Measurements from ENCODE around the gene PLPP2.
"Not testable (repeated sequence)": the region's sequence is repeated elsewhere in the genome, so short reads cannot be mapped to it uniquely, and the experiment has no call there.

The PLPP2 gene

DNA sequence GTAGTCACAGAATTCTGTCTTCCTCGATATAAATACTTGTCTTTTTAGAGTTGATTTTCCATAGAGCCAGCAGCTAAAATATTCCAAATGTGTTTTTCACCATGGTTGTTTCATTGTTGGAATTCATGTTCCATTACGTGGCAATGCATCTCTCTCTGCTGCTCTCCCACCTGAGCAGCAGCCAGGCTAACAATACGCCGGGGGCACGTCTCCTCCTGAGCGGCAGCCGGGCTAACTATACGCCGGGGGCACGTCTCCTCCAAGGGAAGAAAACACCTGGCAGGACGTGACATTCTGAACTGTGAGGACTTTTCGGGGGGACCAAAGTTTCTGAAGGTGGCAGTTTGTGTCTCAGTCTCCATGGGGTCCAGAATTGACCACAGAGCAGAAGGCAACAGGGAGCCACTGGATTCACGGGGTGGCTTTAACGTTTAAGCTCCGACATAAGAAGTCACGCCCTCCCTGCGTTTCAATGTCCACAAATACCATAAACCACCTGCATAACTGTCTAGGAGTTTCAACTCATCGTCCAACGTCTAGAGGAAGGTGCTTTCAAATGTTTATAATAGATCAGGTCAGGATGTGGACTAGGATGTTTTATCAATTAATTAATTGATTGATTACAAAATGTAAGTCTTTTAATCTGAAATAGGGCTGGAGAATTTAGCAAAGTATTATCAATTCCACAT, 15.1 kb downstream of the PLPP2 start:
- TF ChIP-seq, protein P1, sequence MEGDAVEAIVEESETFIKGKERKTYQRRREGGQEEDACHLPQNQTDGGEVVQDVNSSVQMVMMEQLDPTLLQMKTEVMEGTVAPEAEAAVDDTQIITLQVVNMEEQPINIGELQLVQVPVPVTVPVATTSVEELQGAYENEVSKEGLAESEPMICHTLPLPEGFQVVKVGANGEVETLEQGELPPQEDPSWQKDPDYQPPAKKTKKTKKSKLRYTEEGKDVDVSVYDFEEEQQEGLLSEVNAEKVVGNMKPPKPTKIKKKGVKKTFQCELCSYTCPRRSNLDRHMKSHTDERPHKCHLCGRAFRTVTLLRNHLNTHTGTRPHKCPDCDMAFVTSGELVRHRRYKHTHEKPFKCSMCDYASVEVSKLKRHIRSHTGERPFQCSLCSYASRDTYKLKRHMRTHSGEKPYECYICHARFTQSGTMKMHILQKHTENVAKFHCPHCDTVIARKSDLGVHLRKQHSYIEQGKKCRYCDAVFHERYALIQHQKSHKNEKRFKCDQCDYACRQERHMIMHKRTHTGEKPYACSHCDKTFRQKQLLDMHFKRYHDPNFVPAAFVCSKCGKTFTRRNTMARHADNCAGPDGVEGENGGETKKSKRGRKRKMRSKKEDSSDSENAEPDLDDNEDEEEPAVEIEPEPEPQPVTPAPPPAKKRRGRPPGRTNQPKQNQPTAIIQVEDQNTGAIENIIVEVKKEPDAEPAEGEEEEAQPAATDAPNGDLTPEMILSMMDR (conservative IDR thresholded peaks at IDR 0.05; ENCODE audit: low read depth, low read length): no peak
- Histone ChIP-seq H2AFZ (ENCODE audit: low read depth) (no peak overlapping the region), H3K27me3 (ENCODE audit: insufficient read depth, low read depth) (peaks cover 47% of the 10 kb centered on the region; the same call in 1 of the 2 replicates), H3K27ac (no peak overlapping the region), H3K9ac (no peak overlapping the region), H4K20me1 (ENCODE audit: insufficient read depth) (no peaks in the 10 kb centered on the region), H3K4me2 (no peak overlapping the region), H3K4me1 (ENCODE audit: low read depth, poor library complexity, severe bottlenecking) (no peaks in the 10 kb centered on the region), H3K36me3 (ENCODE audit: insufficient read depth) (no peaks in the 10 kb centered on the region), H3K4me3 (IDR thresholded peaks at IDR 0.05; ENCODE audit: insufficient read depth, low read depth, low read length) (no peak overlapping the region), H3K79me2 (ENCODE audit: insufficient read depth, low read depth) (no peaks in the 10 kb centered on the region)

GRCh38 chr19:275000-275399, 16.2 kb downstream of the PLPP2 start:
- Histone ChIP-seq H3K4me1 (ENCODE audit: low read depth, poor library complexity, severe bottlenecking) (no peaks in the 10 kb centered on the region), H3K4me3 (IDR thresholded peaks at IDR 0.05; ENCODE audit: insufficient read depth, low read depth, low read length) (no peak overlapping the region), H3K27ac (no peak overlapping the region), H3K4me2 (no peak overlapping the region), H4K20me1 (ENCODE audit: insufficient read depth) (no peaks in the 10 kb centered on the region), H3K27me3 (ENCODE audit: insufficient read depth, low read depth) (peaks cover 43% of the 10 kb centered on the region; the same call in 1 of the 2 replicates), H2AFZ (ENCODE audit: low read depth) (no peak overlapping the region), H3K36me3 (ENCODE audit: insufficient read depth) (no peaks in the 10 kb centered on the region), H3K79me2 (ENCODE audit: insufficient read depth, low read depth) (no peaks in the 10 kb centered on the region), H3K9ac (no peak overlapping the region)
- TF ChIP-seq, protein P1 (conservative IDR thresholded peaks at IDR 0.05; ENCODE audit: low read depth, low read length): no peak

DNA sequence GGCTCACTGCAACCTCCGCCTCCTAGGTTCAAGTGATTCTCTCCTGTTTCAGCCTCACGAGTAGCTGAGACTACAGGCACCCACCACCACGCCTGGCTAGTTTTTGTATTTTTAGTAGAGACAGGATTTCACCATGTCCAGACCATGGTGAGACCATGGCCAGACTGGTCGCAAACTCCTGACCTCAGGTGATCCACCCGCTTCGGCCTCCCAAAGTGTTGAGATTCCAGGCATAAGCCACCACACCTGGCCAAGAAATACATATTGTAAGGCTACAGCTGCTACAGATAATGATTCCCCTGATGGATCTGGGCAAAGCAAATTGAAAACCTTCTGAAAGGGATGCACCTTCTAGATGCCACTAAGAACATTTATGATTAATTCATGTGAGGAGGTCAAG, 17.8 kb downstream of the PLPP2 start:
- H3K9ac ChIP-seq: no peak overlapping the region
- peaks cover 38% of the 10 kb centered on the region; the same call in 1 of the 2 replicates for H3K27me3 ChIP-seq (ENCODE audit: insufficient read depth, low read depth)
- H3K4me3 ChIP-seq (IDR thresholded peaks at IDR 0.05; ENCODE audit: insufficient read depth, low read depth, low read length): no peak overlapping the region
- no peak overlapping the region for H2AFZ ChIP-seq (ENCODE audit: low read depth)
- TF ChIP-seq, protein P1 (conservative IDR thresholded peaks at IDR 0.05; ENCODE audit: low read depth, low read length): no peak
- no peaks in the 10 kb centered on the region for H3K79me2 ChIP-seq (ENCODE audit: insufficient read depth, low read depth)
- no peaks in the 10 kb centered on the region for H3K36me3 ChIP-seq (ENCODE audit: insufficient read depth)
- no peaks in the 10 kb centered on the region for H3K4me1 ChIP-seq (ENCODE audit: low read depth, poor library complexity, severe bottlenecking)
- H3K27ac ChIP-seq: no peak overlapping the region
- H4K20me1 ChIP-seq (ENCODE audit: insufficient read depth): no peaks in the 10 kb centered on the region
- no peak overlapping the region for H3K4me2 ChIP-seq

DNA sequence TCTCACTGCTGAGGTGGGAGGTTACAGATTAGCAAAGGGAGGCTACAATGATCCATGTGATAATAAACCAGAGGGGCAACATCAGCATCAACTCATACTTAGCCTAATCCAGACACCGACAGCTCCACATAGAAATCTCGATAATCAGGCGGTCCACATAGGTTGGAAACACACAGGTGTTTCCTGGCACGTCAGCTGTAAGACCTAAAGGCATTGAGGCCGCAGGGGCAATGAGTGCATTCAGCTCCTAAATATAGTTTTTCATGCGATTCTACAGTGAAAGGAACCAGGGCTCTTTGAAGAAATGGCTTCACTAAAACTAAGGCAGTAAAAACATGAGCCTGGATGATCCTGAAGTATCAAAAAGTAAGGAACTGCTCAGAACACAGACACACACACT, 19.3 kb downstream of the PLPP2 start:
- Histone ChIP-seq H4K20me1 (ENCODE audit: insufficient read depth) (no peaks in the 10 kb centered on the region), H3K9ac (no peak overlapping the region), H3K4me1 (ENCODE audit: low read depth, poor library complexity, severe bottlenecking) (peaks cover 6% of the 10 kb centered on the region), H3K4me3 (IDR thresholded peaks at IDR 0.05; ENCODE audit: insufficient read depth, low read depth, low read length) (no peak overlapping the region), H3K36me3 (ENCODE audit: insufficient read depth) (no peaks in the 10 kb centered on the region), H3K27me3 (ENCODE audit: insufficient read depth, low read depth) (peaks cover 35% of the 10 kb centered on the region; the same call in 1 of the 2 replicates), H3K27ac (no peak overlapping the region), H3K79me2 (ENCODE audit: insufficient read depth, low read depth) (no peaks in the 10 kb centered on the region), H2AFZ (ENCODE audit: low read depth) (no peak overlapping the region), H3K4me2 (no peak overlapping the region)
- TF ChIP-seq, protein P1 (conservative IDR thresholded peaks at IDR 0.05; ENCODE audit: low read depth, low read length): no peak

DNA sequence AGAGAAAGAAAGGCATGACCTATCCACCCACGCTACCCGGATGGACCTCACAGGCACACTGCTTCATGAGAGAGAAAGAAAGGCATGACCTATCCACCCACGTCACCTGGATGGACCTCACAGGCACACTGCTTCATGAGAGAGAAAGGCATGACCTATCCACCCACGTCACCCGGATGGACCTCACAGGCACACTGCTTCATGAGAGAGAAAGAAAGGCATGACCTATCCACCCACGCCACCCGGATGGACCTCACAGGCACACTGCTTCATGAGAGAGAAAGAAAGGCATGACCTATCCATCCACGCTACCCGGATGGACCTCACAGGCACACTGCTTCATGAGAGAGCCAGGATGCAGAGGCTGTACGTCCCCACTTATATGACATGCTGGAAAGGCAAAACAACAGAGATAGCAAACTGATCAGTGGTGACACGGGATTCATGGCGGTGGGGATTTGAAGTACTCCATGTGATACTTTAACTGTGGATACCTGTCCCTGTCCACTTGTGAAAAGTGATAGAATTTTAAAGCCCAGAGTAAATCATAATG, 20.4 kb downstream of the PLPP2 start:
- not testable (repeated sequence) for H2AFZ ChIP-seq (ENCODE audit: low read depth); H3K27ac ChIP-seq; H3K4me1 ChIP-seq (ENCODE audit: low read depth, poor library complexity, severe bottlenecking); H3K9ac ChIP-seq; H3K36me3 ChIP-seq (ENCODE audit: insufficient read depth); H4K20me1 ChIP-seq (ENCODE audit: insufficient read depth); H3K79me2 ChIP-seq (ENCODE audit: insufficient read depth, low read depth); H3K4me2 ChIP-seq; H3K4me3 ChIP-seq (IDR thresholded peaks at IDR 0.05; ENCODE audit: insufficient read depth, low read depth, low read length)
- H3K27me3 ChIP-seq (ENCODE audit: insufficient read depth, low read depth): peaks cover 29% of the 10 kb centered on the region; the same call in 1 of the 2 replicates
